GM19452 (cell line): ENCODE data around the gene GAK.
"Not testable (repeated sequence)": the region's sequence is repeated elsewhere in the genome, so short reads cannot be mapped to it uniquely, and the experiment has no call there.

Experiments used
- ATAC-seq: cut with Tn5 transposase; IDR thresholded peaks from one replicate; pipeline ENCODE4 v1.9.1; 2021; ENCODE audit not compliant: unreplicated experiment

Gene GAK

GRCh38 chr4:931960-932712 lies at the start of gene GAK, which contains the start of gene TMEM175:
TSS of gene GAK (minus strand) at chr4:932316. CDS start at chr4:932187, 129 bp downstream.
TSS of gene TMEM175 (plus strand) at chr4:932460. CDS start at chr4:947740, 15,280 bp downstream.
- ATAC-seq: peak; percentile 85

- ATAC-seq: no peak
These were observed 47.0 kb upstream of the GAK start for GRCh38 chr4:978957-979701.

GRCh38 chr4:976016-976415 lies 43.9 kb upstream of the GAK start:
- ATAC-seq: not testable (repeated sequence)

GRCh38 chr4:974668-975067 lies 42.6 kb upstream of the GAK start:
- ATAC-seq: no peak

- ATAC-seq: peak; percentile 70
These were observed 41.6 kb upstream of the GAK start, which contains the start of gene DGKQ for GRCh38 chr4:973431-974397. TSS of gene DGKQ (minus strand) at chr4:973569. CDS start at chr4:973482, 87 bp downstream.

GRCh38 chr4:972651-973424 lies 40.7 kb upstream of the GAK start:
- ATAC-seq: peak; percentile 38

GRCh38 chr4:971666-972500 lies 39.8 kb upstream of the GAK start:
- ATAC-seq: no peak

GRCh38 chr4:970854-971520 lies 38.9 kb upstream of the GAK start:
- no peak for ATAC-seq

- ATAC-seq: no peak
These were observed 38.1 kb upstream of the GAK start for GRCh38 chr4:970046-970745.

- ATAC-seq: no peak
These were observed 36.7 kb upstream of the GAK start for GRCh38 chr4:968621-969394.

GRCh38 chr4:968221-968620 lies 36.1 kb upstream of the GAK start:
- ATAC-seq: no peak

- ATAC-seq: no peak
These were observed 35.3 kb upstream of the GAK start for GRCh38 chr4:967113-968104.

GRCh38 chr4:966266-967112 lies 34.4 kb upstream of the GAK start:
- ATAC-seq: no peak

- no peak for ATAC-seq
These were observed 33.6 kb upstream of the GAK start for GRCh38 chr4:965766-966134.

GRCh38 chr4:965048-965765 lies 33.1 kb upstream of the GAK start:
- no peak for ATAC-seq
